Left lobe of liver (tissue), 2 donors: ENCODE data around the gene ZNF8. TPM values are rescaled to one million over a fixed set of nuclear protein-coding genes. Genes with fewer than 3 reads are reported as not detected.
"Not testable (repeated sequence)": the region's sequence is repeated elsewhere in the genome, so short reads cannot be mapped to it uniquely, and the experiment has no call there.

Experiments used
- ATAC-seq: fragments of 200-7000 bp; cut with Tn5 transposase; one replicate; pipeline ENCODE4 v1.9.1; 2020; ENCODE audit warnings: mild to moderate bottlenecking, moderate library complexity
- DNase-seq: peaks from one replicate; pipeline ENCODE4 v3.0.0-alpha.2; 2020; ENCODE audit warnings: low spot score
- total RNA-seq: library from RNA; stranded (reverse); gene quantifications from one replicate; pipeline ENCODE4 v1.2.1, GENCODE V29; 2021
- donor health status: DM: no; HTN: no; CAD: no; lungs with moderate emphysema.
- donor health status: DM: no; HTN: yes; CAD: no.

The ZNF8 gene
- total RNA-seq, 1 donor from 2014 or later: 1.8 TPM

GRCh38 chr19:58294743-58295374, 16.1 kb downstream of the ZNF8 start:
- DNase-seq (no peak), ATAC-seq (no peak)

- DNase-seq: no peak
- ATAC-seq: no peak
These were observed 17.3 kb downstream of the ZNF8 start for GRCh38 chr19:58296104-58296503.

GRCh38 chr19:58300620-58301019, 21.9 kb downstream of the ZNF8 start:
- ATAC-seq (no peak), DNase-seq (no peak)

- DNase-seq: no peak
These were observed 25.5 kb downstream of the ZNF8 start for GRCh38 chr19:58304255-58304654.

GRCh38 chr19:58304748-58305064, 26.0 kb downstream of the ZNF8 start:
- peak; percentile 2 for ATAC-seq
- DNase-seq: no peak

More at GRCh38 chr19:58304255-58304654, 25.5 kb downstream of the ZNF8 start:
- ATAC-seq: no peak

- peak; percentile 97 for DNase-seq
These were observed 26.5 kb downstream of the ZNF8 start, which contains the start of gene ERVK3-1 for GRCh38 chr19:58305065-58305931. ERVK3-1 (plus strand) TSS chr19:58305377; CDS start chr19:58312169, 6,792 bp downstream.

GRCh38 chr19:58305932-58306323, 27.2 kb downstream of the ZNF8 start:
- DNase-seq: no peak
- ATAC-seq: peak; percentile 36

More at GRCh38 chr19:58305065-58305931, 26.5 kb downstream of the ZNF8 start, which contains the start of gene ERVK3-1:
- ATAC-seq: peak; percentile 98

GRCh38 chr19:58307736-58308135, 29.0 kb downstream of the ZNF8 start:
- ATAC-seq: no peak
- DNase-seq: no peak

GRCh38 chr19:58310685-58311084, 31.9 kb downstream of the ZNF8 start:
- DNase-seq, ATAC-seq: not testable (repeated sequence)

- DNase-seq (no peak), ATAC-seq (no peak)
These were observed 32.6 kb downstream of the ZNF8 start for GRCh38 chr19:58311345-58311865.

- ATAC-seq: no peak
- DNase-seq: no peak
These were observed 36.8 kb downstream of the ZNF8 start for GRCh38 chr19:58315580-58315979.

- DNase-seq: no peak
- peak; percentile 66 for ATAC-seq
These were observed 38.8 kb downstream of the ZNF8 start for GRCh38 chr19:58317476-58318072.

- no peak for ATAC-seq
- no peak for DNase-seq
These were observed 39.5 kb downstream of the ZNF8 start for GRCh38 chr19:58318297-58318696.

GRCh38 chr19:58319241-58319640, 40.5 kb downstream of the ZNF8 start:
- ATAC-seq (no peak), DNase-seq (no peak)

- ATAC-seq (no peak), DNase-seq (no peak)
These were observed 46.7 kb downstream of the ZNF8 start for GRCh38 chr19:58325311-58326022.

- DNase-seq (no peak), ATAC-seq (peak; percentile 10)
These were observed 47.8 kb downstream of the ZNF8 start for GRCh38 chr19:58326501-58326913.

- DNase-seq (peak; percentile 98), ATAC-seq (peak; percentile 92)
These were observed 48.4 kb downstream of the ZNF8 start, which contains the start of gene ZSCAN22 for GRCh38 chr19:58326914-58327726. ZSCAN22 (plus strand) TSS chr19:58326994; CDS start chr19:58334803, 7,809 bp downstream.

- no peak for DNase-seq
- ATAC-seq: no peak
These were observed 50.2 kb downstream of the ZNF8 start for GRCh38 chr19:58328999-58329398.

GRCh38 chr19:58330458-58330857, 51.7 kb downstream of the ZNF8 start:
- peak; percentile 33 for ATAC-seq
- no peak for DNase-seq

- DNase-seq: no peak
- ATAC-seq: no peak
These were observed 53.9 kb downstream of the ZNF8 start for GRCh38 chr19:58332697-58333096.
